Liver (tissue), 3 donors: Measurements from ENCODE around the gene UNKL.

Experiments used
- CTCF ChIP-seq: fragments of 150-350 bp; IDR thresholded peaks from 2 replicates; pipeline ENCODE4 v1.5.1; 2017; ENCODE audit warnings: improper control_type of control experiment, low read depth, low read length; ENCODE audit not compliant: missing input control
- FOXA2 ChIP-seq: IDR thresholded peaks from 2 replicates; pipeline ENCODE4 v1.6.1; 2016; ENCODE audit warnings: antibody characterized with exemption
- GABPA ChIP-seq, 2 donors: IDR thresholded peaks in 1 of 2; conservative IDR thresholded peaks in 1 of 2; 2 replicates each; pipeline ENCODE4 v1.6.1; 2016; ENCODE audit warnings: antibody characterized with exemption in 2 of 2, mild to moderate bottlenecking in 1 of 2, moderate library complexity in 1 of 2
- NR2F2 ChIP-seq: IDR thresholded peaks from 2 replicates; pipeline ENCODE4 v1.6.1; 2016; ENCODE audit warnings: antibody characterized with exemption
- REST ChIP-seq: IDR thresholded peaks from 2 replicates; pipeline ENCODE4 v1.6.1; 2016; ENCODE audit warnings: antibody characterized with exemption, mild to moderate bottlenecking
- SP1 ChIP-seq: IDR thresholded peaks from 2 replicates; pipeline ENCODE4 v1.6.1; 2018; ENCODE audit warnings: antibody characterized with exemption, mild to moderate bottlenecking
- ZBTB33 ChIP-seq: IDR thresholded peaks from 2 replicates; pipeline ENCODE4 v1.6.1; 2016; ENCODE audit warnings: antibody characterized with exemption
- donor health status: healthy.
- donor health status: healthy.

GRCh38 chr16:1443403-1443973 is 29.0 kb upstream of the UNKL start:
- TF ChIP-seq CTCF, result no peak
- TF ChIP-seq GABPA (IDR thresholded peaks at IDR 0.05 in 1 of 2, conservative IDR thresholded peaks at IDR 0.05 in 1 of 2), result no peak
- TF ChIP-seq SP1, result no peak
- no peak for TF ChIP-seq FOXA2
- no peak for TF ChIP-seq ZBTB33
- TF ChIP-seq NR2F2, result no peak
- no peak for TF ChIP-seq REST
